Right lobe of liver (tissue), 6 donors: ENCODE data around the gene WNT8B. TPM values are rescaled to one million over a fixed set of nuclear protein-coding genes. Genes with fewer than 3 reads are reported as not detected.

Experiments used
- ATAC-seq, 4 donors: fragments of 200-7000 bp; cut with Tn5 transposase; one replicate each; pipeline ENCODE4 v1.9.1; 2020; ENCODE audit warnings: mild to moderate bottlenecking in 4 of 4, moderate library complexity in 4 of 4
- DNase-seq, 3 donors: peaks; one replicate each; pipeline ENCODE4 v3.0.0-alpha.2; 2020
- H3K27ac ChIP-seq, 3 donors: fragments of 200-600 bp; one replicate each; pipeline ENCODE4 v1.8.0; 2022
- H3K27me3 ChIP-seq, 2 donors: fragments of 200-600 bp; one replicate each; pipeline ENCODE4 v1.8.0; 2022
- H3K36me3 ChIP-seq, 4 donors: fragments of 200-600 bp; sonication (generic) in 1 of 4; one replicate each; pipeline versions ENCODE4 v1.5.1 to v1.8.0; 2017 to 2022; ENCODE audit warnings: control low read depth in 1 of 4
- H3K4me1 ChIP-seq, 4 donors: fragments of 200-600 bp; sonication (generic) in 1 of 4; one replicate each; pipeline versions ENCODE4 v1.5.1 to v1.8.0; 2017 to 2022; ENCODE audit warnings: control low read depth in 1 of 4
- H3K4me3 ChIP-seq, 3 donors: fragments of 200-600 bp; one replicate each; pipeline ENCODE4 v1.8.0; 2022
- H3K9me3 ChIP-seq, 4 donors: fragments of 200-600 bp; sonication (generic) in 1 of 4; one replicate each; pipeline versions ENCODE4 v1.5.1 to v1.8.0; 2017 to 2022; ENCODE audit warnings: control low read depth in 1 of 4
- CTCF ChIP-seq, 4 donors: fragments of 200-600 bp in 3 of 4; fragments of 450-650 bp in 1 of 4; IDR thresholded peaks; one replicate each; pipeline versions ENCODE4 v1.5.1 to v1.8.0; 2016 to 2022; ENCODE audit warnings: antibody characterized with exemption in 4 of 4, mild to moderate bottlenecking in 2 of 4
- POLR2A ChIP-seq: fragments of 450-650 bp; IDR thresholded peaks from one replicate; pipeline ENCODE4 v1.6.1; 2017; ENCODE audit warnings: antibody characterized with exemption, mild to moderate bottlenecking
- WGBS: methylation state at CpG from one replicate; pipeline ENCODE4 v1.1.6; 2018; ENCODE audit warnings: low coverage, low lambda C conversion rate; ENCODE audit not compliant: insufficient coverage; ENCODE audit errors: missing lambda C conversion rate; 5-methylcytosine and 5-hydroxymethylcytosine counted together
- intact Hi-C, 2 donors: fragments of 100-400 bp; cut with DNase I; formaldehyde crosslinking; loops; one replicate each; pipeline versions ENCODE4 v1.11.2 to v1.14.1; 2022
- total RNA-seq, 6 experiments: library from RNA; depleted of rRNA in 2 of 6; stranded (reverse); fragments of >200 nt in 2 of 6; fragmentation: NEBNext Ultra II Directional in 3 of 6; extraction: Animal tissue kit (Norgen Biotek cat#: 25700) in 3 of 6; gene quantifications; one replicate each; pipeline versions ENCODE4 v1.1.0 to v1.2.4, GENCODE V29; 2016 to 2023
- donor health status: DM: no; HTN: yes; CAD: no.
- donor health status: DM: no; HTN: no; CAD: no.
- donor health status: DM: no; HTN: no; CAD: no.
- donor health status: DM: no; HTN: yes; CAD: no.
- donor health status: DM: no; HTN: yes; CAD: no.

The WNT8B gene
- total RNA-seq, 6 experiments from 2014 or later: 0.19 TPM; not detected in 5

DNA sequence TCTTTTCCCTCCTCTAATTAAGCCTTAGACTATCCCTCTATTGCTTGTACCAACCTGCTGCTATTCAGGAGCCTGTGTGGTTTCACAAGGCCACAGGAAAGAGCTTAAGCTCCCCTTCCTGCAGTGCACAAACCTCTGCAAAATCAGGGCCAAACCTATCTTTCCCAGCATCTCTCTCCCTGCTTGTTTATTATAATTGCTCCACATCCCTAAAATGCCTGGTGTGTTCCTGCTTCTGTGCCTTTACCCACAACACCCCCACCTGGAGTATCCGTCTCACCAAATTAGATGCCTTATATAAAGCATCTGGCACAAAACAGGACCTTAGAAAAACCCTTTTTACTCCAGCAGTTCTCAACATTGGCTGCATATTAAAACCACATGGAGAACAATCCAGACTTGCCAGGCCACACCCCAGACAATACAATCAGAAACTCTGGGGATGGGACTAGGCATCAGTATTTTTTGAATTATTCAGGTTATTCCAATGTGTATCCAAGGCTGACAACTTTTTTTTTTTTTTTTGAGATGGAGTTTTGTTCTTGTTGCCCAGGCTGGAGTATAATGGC, 40.2 kb downstream of the WNT8B start:
- no peak overlapping the region for H3K27ac ChIP-seq
- H3K9me3 ChIP-seq: no peaks in the 10 kb centered on the region
- no peak overlapping the region for H3K4me3 ChIP-seq
- TF ChIP-seq POLR2A (no peak), CTCF (IDR thresholded peaks at IDR 0.05) (no peak)
- no peak for DNase-seq
- no peak for ATAC-seq
- intact Hi-C loops: loop anchor here in 1 of 2 donors (10.0 kb wide), 2 partner anchors 58 to 168 kb away; partner anchors contain the start of gene PKD2L1
- no peaks in the 10 kb centered on the region for H3K4me1 ChIP-seq
- H3K27me3 ChIP-seq: no peaks in the 10 kb centered on the region
- peaks cover 0 to 6% (median 0%) of the 10 kb centered on the region in 4 donors for H3K36me3 ChIP-seq
- 86% methylated on average over 1 of the region's 1 CpG for WGBS

- Histone ChIP-seq H3K4me3 (no peak overlapping the region), H3K27ac (no peak overlapping the region), H3K4me1 (no peaks in the 10 kb centered on the region), H3K27me3 (no peaks in the 10 kb centered on the region), H3K9me3 (no peaks in the 10 kb centered on the region), H3K36me3 (peaks cover 0 to 3% (median 0%) of the 10 kb centered on the region in 4 donors)
- DNase-seq: no peak
- ATAC-seq: no peak
- no peak for TF ChIP-seq CTCF (IDR thresholded peaks at IDR 0.05)
- no peak for TF ChIP-seq POLR2A
- intact Hi-C loops: loop anchor here in 1 of 2 donors (10.0 kb wide), 2 partner anchors 59 to 169 kb away; partner anchors contain the start of gene PKD2L1
- 72% methylated on average over 5 of the region's 5 CpGs for WGBS
Measured at GRCh38 chr10:100504096-100504495, 41.3 kb downstream of the WNT8B start.

DNA sequence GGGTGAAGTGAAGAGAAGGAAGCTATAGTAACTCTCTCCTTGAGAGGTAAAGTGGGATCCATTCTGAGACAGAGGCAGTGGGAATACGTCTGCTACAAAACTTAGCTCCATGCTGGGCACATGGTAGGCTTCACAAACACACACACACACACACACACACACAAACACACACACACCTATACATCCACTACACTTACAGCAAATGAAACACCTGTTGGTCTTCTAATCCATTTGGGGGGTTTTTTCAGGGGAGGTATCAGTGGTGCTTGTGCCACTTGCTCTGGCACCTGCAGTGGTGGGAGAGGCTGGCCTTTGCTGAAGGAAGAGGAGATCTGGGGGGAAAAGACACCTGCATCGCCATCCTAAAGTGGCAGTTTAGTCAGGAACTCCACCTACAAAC, 42.4 kb downstream of the WNT8B start:
- intact Hi-C loops: loop anchor here in 1 of 2 donors (10.0 kb wide), 2 partner anchors 60 to 170 kb away; partner anchors contain the start of gene PKD2L1
- no peak for DNase-seq
- ATAC-seq: no peak
- Histone ChIP-seq H3K27me3 (no peaks in the 10 kb centered on the region), H3K9me3 (no peaks in the 10 kb centered on the region), H3K4me3 (no peak overlapping the region), H3K4me1 (no peaks in the 10 kb centered on the region), H3K36me3 (no peaks in the 10 kb centered on the region), H3K27ac (no peak overlapping the region)
- no CpG with 5 or more reads among the region's 2 CpGs for WGBS
- TF ChIP-seq CTCF (IDR thresholded peaks at IDR 0.05) (no peak), POLR2A (no peak)

DNA sequence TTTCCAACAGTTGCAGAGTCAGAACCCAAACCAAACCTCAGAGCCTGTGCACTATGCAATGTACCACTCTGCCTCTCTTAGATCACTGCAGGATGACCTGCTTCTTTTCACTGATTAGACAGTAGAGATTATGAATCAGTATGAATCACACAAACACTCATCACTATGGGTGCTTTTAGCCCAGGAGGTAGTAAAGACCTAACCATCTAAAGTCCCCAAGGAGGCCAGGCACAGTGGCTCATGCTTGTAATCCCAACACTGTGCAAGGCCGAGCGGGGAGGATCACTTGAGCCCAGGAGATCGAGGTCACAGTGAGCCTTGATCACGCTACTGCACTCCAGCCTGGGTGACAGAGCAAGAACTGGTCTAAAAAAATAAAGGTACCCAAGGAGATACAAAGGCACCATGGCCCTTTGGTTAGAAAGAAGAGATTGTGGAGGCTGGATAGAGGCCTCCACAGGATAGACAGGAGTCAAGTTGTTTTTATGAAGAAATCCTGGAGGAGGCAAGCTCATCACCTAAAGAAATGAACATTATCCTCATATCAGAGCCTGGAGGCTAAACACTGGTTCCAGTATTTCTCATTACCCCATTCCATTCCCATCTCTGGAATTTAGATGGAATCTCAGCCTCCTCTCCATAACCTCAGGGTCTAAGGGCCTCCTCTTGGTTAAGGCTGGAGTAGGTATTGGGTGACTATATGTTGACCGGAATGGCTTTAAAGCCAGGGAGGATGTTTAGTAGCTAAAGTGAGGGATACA, 44.0 kb downstream of the WNT8B start:
- intact Hi-C loops: loop anchor here in 1 of 2 donors (10.0 kb wide), 2 partner anchors 62 to 172 kb away; partner anchors contain the start of gene PKD2L1
- Histone ChIP-seq H3K36me3 (no peaks in the 10 kb centered on the region), H3K9me3 (no peaks in the 10 kb centered on the region), H3K27me3 (no peaks in the 10 kb centered on the region), H3K4me1 (no peaks in the 10 kb centered on the region), H3K27ac (no peak overlapping the region), H3K4me3 (no peak overlapping the region)
- 98% methylated on average over 5 of the region's 5 CpGs for WGBS
- no peak for DNase-seq
- ATAC-seq: no peak
- TF ChIP-seq CTCF (IDR thresholded peaks at IDR 0.05) (no peak), POLR2A (no peak)
